Mesothelial cell of epicardium (in vitro differentiated cells): ENCODE results near the gene SV2B. TPM values are rescaled to one million over a fixed set of nuclear protein-coding genes. Genes with fewer than 3 reads are reported as not detected.

Experiments
- DNase-seq, 2 experiments: peaks; one replicate each; pipeline ENCODE4 v3.0.0; 2021; ENCODE audit warnings: low spot score in 2 of 2; ENCODE audit not compliant: unreplicated experiment in 2 of 2
- H3K27ac Mint-ChIP-seq: 2 replicates; pipeline ENCODE4 v1.8.0; 2021; ENCODE audit warnings: mixed read lengths
- H3K27me3 Mint-ChIP-seq: 2 replicates; pipeline ENCODE4 v1.8.0; 2021; ENCODE audit warnings: low read depth, mixed read lengths
- H3K36me3 Mint-ChIP-seq: 2 replicates; pipeline ENCODE4 v1.8.0; 2021; ENCODE audit warnings: mixed read lengths
- H3K4me1 Mint-ChIP-seq: 2 replicates; pipeline ENCODE4 v1.8.0; 2021; ENCODE audit warnings: mixed read lengths
- H3K4me3 Mint-ChIP-seq: 2 replicates; pipeline ENCODE4 v1.8.0; 2021; ENCODE audit warnings: mild to moderate bottlenecking, moderate library complexity, mixed read lengths
- H3K9me3 Mint-ChIP-seq: 2 replicates; pipeline ENCODE4 v1.8.0; 2021; ENCODE audit warnings: mixed read lengths
- total RNA-seq: library from RNA; stranded (reverse); gene quantifications from 3 replicates; pipeline ENCODE4 v1.2.1, GENCODE V29; 2021
- TF ChIP-seq, protein P1 (sequence below): fragments of 200-600 bp; sonication (generic); IDR thresholded peaks from one replicate; pipeline ENCODE4 v1.5.0; 2021; ENCODE audit warnings: antibody characterized with exemption; ENCODE audit not compliant: unreplicated experiment

The SV2B gene
- total RNA-seq, 1 donor from 2014 or later, result 0.29 TPM

DNA sequence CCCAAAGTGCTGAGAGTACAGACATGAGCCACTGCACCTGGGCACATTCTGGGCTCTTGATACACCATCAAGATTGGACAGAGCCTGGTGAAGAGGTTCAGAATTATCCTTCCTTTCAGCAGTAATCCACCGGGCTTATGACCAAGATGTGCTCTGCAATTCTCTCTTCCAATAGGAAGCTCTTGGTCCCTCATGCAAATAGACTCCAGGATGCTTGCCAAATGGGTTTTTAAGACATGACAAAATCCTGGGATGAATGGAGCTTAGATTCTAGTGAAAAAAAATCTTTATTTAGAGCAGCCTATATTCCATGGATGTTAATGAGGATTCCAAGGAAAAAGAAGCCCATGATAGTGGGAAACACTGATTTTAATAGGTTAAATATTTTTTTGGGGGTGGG, 119.1 kb downstream of the SV2B start:
- no peak overlapping the region for H3K4me3 Mint-ChIP-seq
- no peaks in the 10 kb centered on the region for H3K4me1 Mint-ChIP-seq
- DNase-seq, result no peak
- H3K9me3 Mint-ChIP-seq, result peaks cover 1% of the 10 kb centered on the region
- TF ChIP-seq, protein P1, sequence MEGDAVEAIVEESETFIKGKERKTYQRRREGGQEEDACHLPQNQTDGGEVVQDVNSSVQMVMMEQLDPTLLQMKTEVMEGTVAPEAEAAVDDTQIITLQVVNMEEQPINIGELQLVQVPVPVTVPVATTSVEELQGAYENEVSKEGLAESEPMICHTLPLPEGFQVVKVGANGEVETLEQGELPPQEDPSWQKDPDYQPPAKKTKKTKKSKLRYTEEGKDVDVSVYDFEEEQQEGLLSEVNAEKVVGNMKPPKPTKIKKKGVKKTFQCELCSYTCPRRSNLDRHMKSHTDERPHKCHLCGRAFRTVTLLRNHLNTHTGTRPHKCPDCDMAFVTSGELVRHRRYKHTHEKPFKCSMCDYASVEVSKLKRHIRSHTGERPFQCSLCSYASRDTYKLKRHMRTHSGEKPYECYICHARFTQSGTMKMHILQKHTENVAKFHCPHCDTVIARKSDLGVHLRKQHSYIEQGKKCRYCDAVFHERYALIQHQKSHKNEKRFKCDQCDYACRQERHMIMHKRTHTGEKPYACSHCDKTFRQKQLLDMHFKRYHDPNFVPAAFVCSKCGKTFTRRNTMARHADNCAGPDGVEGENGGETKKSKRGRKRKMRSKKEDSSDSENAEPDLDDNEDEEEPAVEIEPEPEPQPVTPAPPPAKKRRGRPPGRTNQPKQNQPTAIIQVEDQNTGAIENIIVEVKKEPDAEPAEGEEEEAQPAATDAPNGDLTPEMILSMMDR, result no peak
- H3K27me3 Mint-ChIP-seq, result peaks cover 62% of the 10 kb centered on the region
- no peak overlapping the region for H3K27ac Mint-ChIP-seq
- no peaks in the 10 kb centered on the region for H3K36me3 Mint-ChIP-seq

DNA sequence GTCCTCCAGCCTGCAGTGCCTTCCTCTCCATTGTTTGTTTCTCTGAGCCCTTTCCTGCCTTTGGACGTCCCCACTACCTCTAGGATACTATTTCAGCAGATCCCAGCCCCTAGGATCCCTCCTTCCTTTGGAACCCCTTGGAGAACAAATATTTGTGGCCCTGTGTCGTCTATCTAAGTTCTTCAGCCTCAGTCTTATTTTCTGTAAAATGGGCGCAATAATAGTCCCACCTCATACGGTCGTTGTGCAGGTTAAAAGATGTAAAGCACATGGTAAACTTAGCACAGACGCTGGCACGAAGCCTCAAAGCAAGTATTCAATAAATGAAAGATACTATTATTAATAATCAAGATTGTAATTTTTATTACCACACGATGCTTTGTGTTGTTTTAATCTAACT, 122.0 kb downstream of the SV2B start:
- Mint-ChIP-seq H3K27me3 (peaks cover 69% of the 10 kb centered on the region), H3K4me1 (no peaks in the 10 kb centered on the region), H3K4me3 (no peak overlapping the region), H3K27ac (no peak overlapping the region), H3K36me3 (no peaks in the 10 kb centered on the region), H3K9me3 (no peaks in the 10 kb centered on the region)
- TF ChIP-seq, protein P1, result no peak
- no peak for DNase-seq

DNA sequence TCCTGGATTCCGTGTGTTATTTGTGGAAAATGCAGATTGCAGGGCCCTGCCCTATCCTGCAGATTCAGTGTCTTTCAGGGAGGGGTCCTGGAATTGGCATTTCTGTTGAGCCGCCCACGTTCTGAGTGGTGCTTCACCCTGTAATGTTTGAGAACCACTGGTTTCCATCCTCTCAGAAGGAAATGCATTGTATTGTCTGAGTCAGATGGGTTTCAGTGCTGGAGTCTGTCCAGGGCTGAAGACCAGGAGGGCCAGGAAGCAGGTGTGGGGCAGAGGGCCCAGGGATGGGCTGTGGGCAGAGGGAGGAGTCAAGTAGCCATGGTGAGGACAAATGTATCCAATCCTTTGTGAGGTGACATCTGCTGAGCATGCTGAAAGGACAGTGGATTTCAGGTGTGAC, 123.8 kb downstream of the SV2B start:
- no peak overlapping the region for H3K27ac Mint-ChIP-seq
- no peaks in the 10 kb centered on the region for H3K4me1 Mint-ChIP-seq
- H3K27me3 Mint-ChIP-seq, result peaks cover 72% of the 10 kb centered on the region
- no peak for DNase-seq
- TF ChIP-seq, protein P1, result no peak
- H3K4me3 Mint-ChIP-seq, result no peak overlapping the region
- no peaks in the 10 kb centered on the region for H3K9me3 Mint-ChIP-seq
- no peaks in the 10 kb centered on the region for H3K36me3 Mint-ChIP-seq

DNA sequence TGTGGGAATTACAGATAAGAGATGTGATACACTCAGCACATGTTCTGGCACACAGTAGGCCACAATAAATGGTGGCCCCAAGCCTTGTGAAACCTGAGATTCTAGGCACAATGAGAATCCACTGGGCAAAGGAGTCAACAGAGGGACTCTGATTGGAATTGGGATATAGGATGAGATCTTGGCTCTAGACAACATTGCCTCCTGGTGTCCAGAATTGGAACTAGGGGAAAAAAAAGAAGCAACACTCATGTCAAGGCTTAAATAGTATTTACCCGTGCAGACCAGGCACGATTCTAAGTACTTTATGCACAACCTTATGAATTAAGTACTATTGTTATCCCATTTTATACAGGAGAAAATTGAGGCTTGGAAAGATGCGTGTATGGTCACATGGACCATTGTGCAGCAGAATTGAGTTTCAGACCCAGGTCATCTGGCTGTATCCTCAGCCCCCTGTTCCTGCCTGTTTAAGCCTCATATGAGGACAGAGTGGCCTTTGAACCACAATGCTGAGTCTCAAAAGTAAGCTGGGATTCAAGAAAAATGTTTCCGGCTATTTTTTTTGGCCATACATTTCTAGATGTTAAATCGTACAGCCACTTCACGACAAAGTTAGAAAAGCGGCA, 124.8 kb downstream of the SV2B start:
- TF ChIP-seq, protein P1, result peak; percentile 66
- H3K27ac Mint-ChIP-seq, result no peak overlapping the region
- DNase-seq, result no peak
- H3K4me1 Mint-ChIP-seq, result no peaks in the 10 kb centered on the region
- no peaks in the 10 kb centered on the region for H3K36me3 Mint-ChIP-seq
- peaks cover 73% of the 10 kb centered on the region for H3K27me3 Mint-ChIP-seq
- H3K4me3 Mint-ChIP-seq, result no peak overlapping the region
- no peaks in the 10 kb centered on the region for H3K9me3 Mint-ChIP-seq

DNA sequence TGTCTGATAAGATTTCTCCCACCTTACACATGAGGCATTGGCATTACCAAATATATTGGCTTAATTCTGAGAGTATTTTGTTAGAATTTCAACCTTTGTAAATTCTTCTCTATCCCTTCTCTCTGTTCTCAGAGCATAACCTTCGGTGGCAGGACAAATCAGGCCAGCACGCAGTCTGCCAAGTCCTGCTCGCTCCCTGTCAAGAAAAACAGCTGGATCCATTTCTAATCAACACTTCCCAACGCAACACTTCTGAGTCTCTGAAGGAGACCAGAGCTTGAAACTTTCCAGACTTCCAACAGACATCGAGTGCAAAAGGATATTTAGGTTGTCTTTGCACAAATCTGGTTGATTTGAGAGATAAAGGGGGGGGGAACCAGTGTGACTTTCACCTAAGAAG, 125.7 kb downstream of the SV2B start:
- peaks cover 72% of the 10 kb centered on the region for H3K27me3 Mint-ChIP-seq

More for the DNA sequence above, 125.7 kb downstream of the SV2B start:
- Mint-ChIP-seq H3K4me3 (no peak overlapping the region), H3K27ac (no peak overlapping the region), H3K36me3 (no peaks in the 10 kb centered on the region), H3K9me3 (no peaks in the 10 kb centered on the region), H3K4me1 (no peaks in the 10 kb centered on the region)
- no peak for DNase-seq
- TF ChIP-seq, protein P1, result no peak
